Activated naive CD4-positive, alpha-beta T cell treated with anti-CD3 and anti-CD28 coated beads, Interleukin-2, amount 50 U/mL, for 24 hours (primary cell): ENCODE data around the gene HMG20A.
"Not testable (repeated sequence)": the region's sequence is repeated elsewhere in the genome, so short reads cannot be mapped to it uniquely, and the experiment has no call there.

ENCODE experiments used
- H3K27ac Mint-ChIP-seq: one replicate; pipeline ENCODE4 v1.8.0; 2021; ENCODE audit warnings: mild to moderate bottlenecking, mixed read lengths
- H3K27me3 Mint-ChIP-seq: one replicate; pipeline ENCODE4 v1.8.0; 2021; ENCODE audit warnings: mixed read lengths
- H3K36me3 Mint-ChIP-seq: one replicate; pipeline ENCODE4 v1.8.0; 2021; ENCODE audit warnings: mixed read lengths
- H3K4me1 Mint-ChIP-seq: one replicate; pipeline ENCODE4 v1.8.0; 2021; ENCODE audit warnings: mixed read lengths
- H3K4me3 Mint-ChIP-seq: one replicate; pipeline ENCODE4 v1.8.0; 2021; ENCODE audit warnings: mild to moderate bottlenecking, mixed read lengths
- H3K9me3 Mint-ChIP-seq: one replicate; pipeline ENCODE4 v1.8.0; 2021; ENCODE audit warnings: mixed read lengths

Gene HMG20A

GRCh38 chr15:77396692-77397091, 24.0 kb upstream of the HMG20A start:
- peaks cover 29% of the 10 kb centered on the region for H3K9me3 Mint-ChIP-seq
- no peaks in the 10 kb centered on the region for H3K27me3 Mint-ChIP-seq
- H3K4me1 Mint-ChIP-seq, result peaks cover 10% of the 10 kb centered on the region
- no peak overlapping the region for H3K4me3 Mint-ChIP-seq
- H3K27ac Mint-ChIP-seq, result no peak overlapping the region
- peaks cover 24% of the 10 kb centered on the region for H3K36me3 Mint-ChIP-seq

DNA sequence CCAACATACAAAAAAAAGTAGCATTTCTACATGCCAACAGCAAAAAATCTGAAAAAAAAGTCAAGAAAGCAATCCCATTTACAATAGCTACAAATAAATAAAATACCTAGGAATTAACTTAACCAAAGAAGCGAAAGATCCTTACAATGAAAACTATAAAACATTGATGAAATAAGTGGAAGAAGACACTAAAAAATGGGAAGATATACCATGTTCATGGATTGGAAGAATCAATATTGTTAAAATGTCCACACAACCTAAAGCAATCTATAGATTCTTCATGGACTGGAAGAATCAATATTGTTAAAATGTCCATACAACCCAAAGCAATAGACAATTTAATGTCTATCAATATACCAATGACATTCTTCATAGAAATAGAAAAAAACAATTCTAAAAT, 21.8 kb upstream of the HMG20A start:
- no peak overlapping the region for H3K27ac Mint-ChIP-seq
- H3K9me3 Mint-ChIP-seq, result peaks cover 29% of the 10 kb centered on the region
- H3K27me3 Mint-ChIP-seq, result no peaks in the 10 kb centered on the region
- H3K36me3 Mint-ChIP-seq, result peaks cover 19% of the 10 kb centered on the region
- no peak overlapping the region for H3K4me3 Mint-ChIP-seq
- H3K4me1 Mint-ChIP-seq, result peaks cover 27% of the 10 kb centered on the region

DNA sequence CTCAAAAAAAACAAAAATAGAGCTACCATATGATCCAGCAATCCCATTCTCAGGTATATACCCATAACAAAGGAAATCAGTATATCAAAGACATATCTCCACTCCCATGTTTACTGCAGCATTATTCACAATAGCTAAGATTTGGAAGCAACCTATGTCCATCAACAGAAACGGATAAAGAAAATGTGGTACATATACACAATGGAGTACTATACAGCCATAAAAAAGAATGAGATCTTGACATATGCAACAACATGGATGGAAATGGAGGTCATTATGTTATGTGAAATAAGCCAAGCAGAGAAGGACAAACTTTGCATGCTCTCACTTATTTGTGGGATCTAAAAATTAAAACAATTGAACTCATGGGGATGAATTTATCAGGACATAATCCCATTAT, 20.4 kb upstream of the HMG20A start:
- H3K4me1 Mint-ChIP-seq, result peaks cover 27% of the 10 kb centered on the region
- peaks cover 14% of the 10 kb centered on the region for H3K36me3 Mint-ChIP-seq
- H3K9me3 Mint-ChIP-seq, result peaks cover 24% of the 10 kb centered on the region
- no peaks in the 10 kb centered on the region for H3K27me3 Mint-ChIP-seq
- H3K27ac Mint-ChIP-seq, result no peak overlapping the region
- no peak overlapping the region for H3K4me3 Mint-ChIP-seq

DNA sequence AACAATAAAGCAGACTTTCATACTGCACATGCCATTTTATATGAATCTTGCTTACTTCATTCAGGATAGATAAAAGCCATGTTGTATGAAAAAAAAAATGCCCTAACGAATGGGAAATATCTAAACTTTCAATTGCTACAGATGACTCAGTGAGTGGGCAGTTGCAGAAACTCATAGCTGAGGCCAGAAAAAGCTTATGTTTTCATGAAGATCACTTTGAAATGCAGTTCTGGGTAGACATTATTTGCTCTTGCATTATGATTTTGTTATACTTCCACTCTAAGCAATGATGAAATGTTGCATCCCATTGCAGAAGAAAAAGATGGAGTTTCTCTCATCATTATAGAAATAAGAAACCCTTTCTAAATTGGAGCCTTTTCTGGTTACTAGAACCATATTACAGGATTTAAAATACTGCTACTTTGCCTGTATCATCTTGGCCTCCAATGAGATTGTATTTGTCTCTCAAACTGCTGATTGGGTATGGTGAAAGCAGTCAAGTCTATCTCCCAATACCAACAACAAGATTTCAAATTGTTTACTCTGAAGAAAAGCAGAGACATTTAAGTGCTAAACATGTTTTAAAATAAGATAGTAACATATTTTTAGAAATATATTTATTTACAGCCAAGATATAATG, 17.8 kb upstream of the HMG20A start:
- Mint-ChIP-seq H3K4me3 (no peak overlapping the region), H3K9me3 (peaks cover 8% of the 10 kb centered on the region), H3K27me3 (no peaks in the 10 kb centered on the region), H3K4me1 (peaks cover 40% of the 10 kb centered on the region), H3K36me3 (peaks cover 7% of the 10 kb centered on the region), H3K27ac (peak overlapping the region; percentile 79)

DNA sequence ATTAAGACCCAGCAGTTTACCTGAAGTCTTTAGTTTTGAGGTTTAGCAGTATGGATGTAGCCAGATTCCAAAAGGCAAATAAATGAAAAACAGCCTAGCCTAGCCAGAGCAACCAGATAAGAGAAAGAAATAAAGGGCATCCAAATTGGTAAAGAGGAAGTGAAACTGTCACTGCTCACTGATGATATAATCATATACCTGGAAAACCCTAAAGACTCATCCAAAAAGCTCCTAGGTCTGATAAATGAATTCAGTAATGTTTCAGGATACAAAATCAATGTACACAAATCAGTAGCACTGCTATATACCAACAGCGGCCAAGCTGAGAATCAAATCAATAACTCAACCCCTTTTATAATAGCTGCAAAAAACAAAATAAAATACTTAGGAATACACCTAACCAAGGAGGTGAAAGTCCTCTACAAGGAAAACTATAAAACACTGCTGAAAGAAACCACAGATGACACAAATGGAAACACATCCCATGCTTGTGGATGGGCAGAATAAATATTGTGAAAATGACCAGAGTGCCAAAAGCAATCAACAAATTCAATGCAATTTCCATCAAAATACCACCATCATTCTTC, 14.4 kb upstream of the HMG20A start:
- H3K27ac Mint-ChIP-seq, H3K36me3 Mint-ChIP-seq, H3K4me3 Mint-ChIP-seq, H3K9me3 Mint-ChIP-seq, H3K27me3 Mint-ChIP-seq: not testable (repeated sequence)
- peaks cover 55% of the 10 kb centered on the region for H3K4me1 Mint-ChIP-seq

DNA sequence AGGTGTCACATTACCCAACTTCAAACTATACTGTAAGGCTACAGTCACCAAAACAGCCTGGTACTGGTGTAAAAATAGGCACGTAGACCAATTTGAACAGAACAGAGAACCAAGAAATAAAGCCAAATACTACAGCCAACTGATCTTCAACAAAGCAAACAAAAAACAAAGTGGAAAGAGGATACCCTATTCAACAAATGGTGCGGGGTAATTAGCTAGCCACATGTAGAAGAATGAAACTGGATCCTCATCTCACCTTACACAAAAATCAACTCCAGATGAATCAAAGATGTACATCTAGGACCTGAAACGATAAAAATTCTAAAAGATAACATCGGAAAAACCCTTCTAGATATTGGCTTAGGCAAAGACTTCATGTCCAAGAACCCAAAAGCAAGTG, 13.8 kb upstream of the HMG20A start:
- H3K4me1 Mint-ChIP-seq, result peaks cover 49% of the 10 kb centered on the region
- no peaks in the 10 kb centered on the region for H3K27me3 Mint-ChIP-seq
- no peak overlapping the region for H3K27ac Mint-ChIP-seq
- no peaks in the 10 kb centered on the region for H3K9me3 Mint-ChIP-seq
- no peaks in the 10 kb centered on the region for H3K36me3 Mint-ChIP-seq
- no peak overlapping the region for H3K4me3 Mint-ChIP-seq

GRCh38 chr15:77409259-77410156, 11.2 kb upstream of the HMG20A start:
- H3K27ac Mint-ChIP-seq, result peak overlapping the region; percentile 85
- peak overlapping the region; percentile 71 for H3K4me3 Mint-ChIP-seq
- H3K36me3 Mint-ChIP-seq, result no peaks in the 10 kb centered on the region
- H3K27me3 Mint-ChIP-seq, result no peaks in the 10 kb centered on the region
- H3K9me3 Mint-ChIP-seq, result no peaks in the 10 kb centered on the region
- H3K4me1 Mint-ChIP-seq, result peaks cover 37% of the 10 kb centered on the region

DNA sequence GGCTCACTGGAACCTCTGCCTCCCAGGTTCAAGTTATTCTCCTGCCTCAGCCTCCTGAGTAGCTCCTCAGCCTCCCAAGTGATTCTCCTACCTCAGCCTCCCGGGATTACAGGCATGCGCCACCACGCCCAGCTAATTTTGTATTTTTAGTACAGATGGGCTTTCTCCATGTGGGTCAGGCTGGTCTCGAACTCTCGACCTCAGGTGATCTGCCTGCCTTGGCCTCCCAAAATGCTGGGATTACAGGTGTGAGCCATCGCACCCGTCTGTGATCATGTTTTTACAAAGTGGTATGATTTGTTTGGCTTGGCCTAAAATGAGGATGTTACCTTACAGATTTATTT, 10.6 kb upstream of the HMG20A start:
- H3K9me3 Mint-ChIP-seq, H3K27me3 Mint-ChIP-seq, H3K36me3 Mint-ChIP-seq: not testable (repeated sequence)
- H3K27ac Mint-ChIP-seq, result peak overlapping the region; percentile 85
- peak overlapping the region; percentile 71 for H3K4me3 Mint-ChIP-seq
- peaks cover 37% of the 10 kb centered on the region for H3K4me1 Mint-ChIP-seq

DNA sequence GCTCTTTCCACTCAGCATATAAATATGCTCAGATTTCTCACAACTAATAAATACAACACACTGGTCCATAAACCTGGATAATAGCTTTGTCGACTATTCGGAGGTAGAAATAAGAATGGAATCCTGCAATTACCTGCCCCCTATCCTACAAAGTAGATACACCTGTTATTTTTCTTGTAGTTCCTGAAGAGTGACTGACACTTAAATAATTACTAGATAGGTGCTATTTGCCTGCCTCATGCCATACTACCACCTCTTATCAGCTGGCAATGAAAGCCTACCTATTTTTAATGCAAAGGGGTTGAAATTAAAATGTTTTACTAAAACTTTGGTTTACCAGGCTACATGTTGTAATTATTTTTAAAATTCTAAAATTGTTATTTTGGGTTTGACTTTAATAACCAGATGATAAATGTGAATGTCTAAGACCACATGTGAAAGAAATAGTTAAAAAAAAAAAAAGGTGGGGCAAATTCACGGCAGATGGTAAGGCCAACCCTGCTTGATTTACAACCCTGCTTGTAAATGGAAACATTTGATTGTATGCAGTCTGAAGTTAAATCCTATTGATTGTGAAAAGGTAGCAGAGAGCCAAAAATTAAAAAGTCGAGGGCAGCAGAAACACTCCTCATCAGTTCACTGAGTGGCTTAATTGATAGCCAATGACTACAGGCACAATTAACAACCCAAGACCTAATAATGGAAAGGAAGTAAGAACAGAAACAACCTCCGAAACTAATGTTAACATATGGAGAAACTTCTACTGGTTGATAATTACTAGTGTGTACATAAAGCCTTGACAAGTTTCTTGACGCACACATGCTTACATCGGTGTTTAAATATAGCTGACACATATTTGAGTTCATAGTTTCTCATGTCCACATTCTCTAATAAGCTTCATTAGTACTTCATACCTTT, 9.7 kb upstream of the HMG20A start:
- Mint-ChIP-seq H3K36me3 (no peaks in the 10 kb centered on the region), H3K4me3 (no peak overlapping the region), H3K27me3 (no peaks in the 10 kb centered on the region), H3K9me3 (no peaks in the 10 kb centered on the region), H3K27ac (no peak overlapping the region), H3K4me1 (peaks cover 36% of the 10 kb centered on the region)

GRCh38 chr15:77411619-77411976, 9.1 kb upstream of the HMG20A start:
- no peaks in the 10 kb centered on the region for H3K9me3 Mint-ChIP-seq
- H3K27ac Mint-ChIP-seq, result no peak overlapping the region
- H3K4me3 Mint-ChIP-seq, result no peak overlapping the region
- H3K36me3 Mint-ChIP-seq, result no peaks in the 10 kb centered on the region
- peaks cover 29% of the 10 kb centered on the region for H3K4me1 Mint-ChIP-seq
- H3K27me3 Mint-ChIP-seq, result no peaks in the 10 kb centered on the region

GRCh38 chr15:77412972-77413698, 7.6 kb upstream of the HMG20A start:
- Mint-ChIP-seq H3K4me3 (no peak overlapping the region), H3K4me1 (peaks cover 32% of the 10 kb centered on the region), H3K36me3 (no peaks in the 10 kb centered on the region), H3K27ac (no peak overlapping the region), H3K27me3 (no peaks in the 10 kb centered on the region), H3K9me3 (no peaks in the 10 kb centered on the region)

- Mint-ChIP-seq H3K9me3 (no peaks in the 10 kb centered on the region), H3K36me3 (peaks cover under 1% of the 10 kb centered on the region), H3K4me3 (no peak overlapping the region), H3K27ac (no peak overlapping the region), H3K27me3 (no peaks in the 10 kb centered on the region), H3K4me1 (peaks cover 39% of the 10 kb centered on the region)
These were observed 6.9 kb upstream of the HMG20A start for GRCh38 chr15:77413699-77414349.

DNA sequence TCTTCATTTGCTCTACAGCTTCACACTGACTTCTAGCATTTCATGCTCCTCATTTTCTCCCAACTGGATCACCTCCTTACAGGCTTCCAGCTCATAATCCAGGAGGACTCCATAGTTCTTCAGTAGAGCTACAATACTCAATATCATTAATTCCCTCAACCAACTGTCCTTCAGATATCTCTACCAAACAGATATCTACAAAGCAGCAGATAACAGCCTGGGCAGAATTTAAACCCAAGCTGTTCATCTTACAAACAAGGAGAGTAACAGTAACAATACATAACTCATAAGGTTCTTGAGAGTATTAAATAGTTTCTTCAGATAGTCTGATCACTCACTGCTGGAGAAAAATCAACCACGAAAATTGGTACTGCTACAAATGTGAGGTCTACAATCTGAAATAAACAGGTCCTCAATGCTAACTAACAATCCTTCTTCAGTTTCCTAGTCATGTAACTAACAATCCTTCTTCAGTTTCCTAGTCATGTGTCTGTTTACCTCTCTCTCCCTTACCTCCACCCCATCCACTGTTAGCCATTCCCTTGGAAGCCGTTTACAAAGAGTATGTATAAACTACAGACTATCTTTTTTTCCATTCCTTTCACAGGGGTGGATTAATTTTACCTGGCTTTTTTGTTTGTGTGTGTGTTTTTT, 5.8 kb upstream of the HMG20A start:
- H3K27me3 Mint-ChIP-seq, result no peaks in the 10 kb centered on the region
- H3K9me3 Mint-ChIP-seq, result no peaks in the 10 kb centered on the region
- H3K4me3 Mint-ChIP-seq, result no peak overlapping the region
- peaks cover 4% of the 10 kb centered on the region for H3K36me3 Mint-ChIP-seq
- no peak overlapping the region for H3K27ac Mint-ChIP-seq
- H3K4me1 Mint-ChIP-seq, result peaks cover 35% of the 10 kb centered on the region

DNA sequence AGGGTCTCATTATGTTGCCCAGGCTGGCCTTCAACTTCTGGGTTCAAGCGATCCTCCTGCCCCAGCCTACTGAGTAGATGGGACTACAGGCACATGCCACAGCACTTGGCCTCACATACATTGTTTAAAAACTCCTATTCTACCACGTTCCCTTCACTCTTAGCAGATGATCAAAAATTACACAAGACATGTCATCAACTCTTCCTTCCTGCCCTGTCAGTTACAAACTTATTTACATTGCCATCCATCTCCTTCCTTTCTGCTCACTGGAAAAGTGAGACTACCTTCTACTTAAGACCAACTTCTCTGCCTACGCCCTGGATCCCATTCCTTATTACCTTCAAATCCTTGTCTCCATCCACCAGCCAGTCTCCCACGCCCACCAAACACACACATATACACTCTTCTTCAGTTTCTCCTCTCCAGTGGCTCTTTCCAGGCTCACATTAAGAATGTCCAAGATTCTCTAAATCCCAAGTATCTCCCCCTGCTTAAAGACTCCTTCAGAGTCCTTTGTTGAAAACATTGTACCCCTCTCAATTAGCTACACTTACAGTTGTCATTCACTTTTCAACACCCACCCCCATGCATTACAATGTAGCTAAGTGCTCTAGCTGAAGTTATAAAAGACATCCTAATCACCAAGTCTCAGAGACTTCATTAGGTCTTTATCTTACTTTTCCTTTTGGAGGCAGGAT, 5.1 kb upstream of the HMG20A start:
- Mint-ChIP-seq H3K27me3 (no peaks in the 10 kb centered on the region), H3K9me3 (no peaks in the 10 kb centered on the region), H3K36me3 (peaks cover 4% of the 10 kb centered on the region), H3K4me1 (peaks cover 30% of the 10 kb centered on the region), H3K4me3 (no peak overlapping the region), H3K27ac (no peak overlapping the region)
